Endothelial cell of umbilical vein (primary cell): ENCODE results near the gene CALCR.

Source experiments
- CTCF ChIP-seq, 2 donors: IDR thresholded peaks; 1 replicate in 1 of 2; 2 replicates in 1 of 2; pipeline ENCODE4 v1.5.1; 2011; ENCODE audit warnings: low read length in 2 of 2, mild to moderate bottlenecking in 2 of 2, moderate library complexity in 2 of 2, control low read depth in 1 of 2, inconsistent platforms in 1 of 2, low read depth in 1 of 2; ENCODE audit not compliant: insufficient read depth in 1 of 2; ENCODE audit errors: extremely low read depth in 1 of 2
- EZH2 ChIP-seq: IDR thresholded peaks from 2 replicates; pipeline ENCODE4 v1.6.1; 2012; ENCODE audit warnings: borderline replicate concordance, low read depth, mild to moderate bottlenecking, moderate library complexity, low read length, inconsistent platforms; ENCODE audit not compliant: severe bottlenecking
- POLR2A ChIP-seq: IDR thresholded peaks from 2 replicates; pipeline ENCODE4 v1.6.1; 2012; ENCODE audit warnings: low read depth, mild to moderate bottlenecking, control low read depth, low read length

GRCh38 chr7:93566876-93567275 lies 7.6 kb downstream of the CALCR start:
- TF ChIP-seq CTCF (IDR thresholded peaks at IDR 0.05; ENCODE audit: extremely low read depth in 1 of 2, insufficient read depth in 1 of 2, low read depth in 1 of 2, low read length in 2 of 2): no peak
- TF ChIP-seq EZH2: no peak
- no peak for TF ChIP-seq POLR2A
